Measurements from ENCODE around the gene MRM2. TPM values are rescaled to one million over a fixed set of nuclear protein-coding genes. Genes with fewer than 3 reads are reported as not detected.

MRM2 gene
- total RNA-seq, 4 donors from 2014 or later = 16.0 to 21.9 (median 17.8) TPM

GRCh38 chr7:2202901-2203765 lies 38.9 kb downstream of the MRM2 start:
- H3K9me3 ChIP-seq = no peaks in the 10 kb centered on the region
- H3K27me3 ChIP-seq = no peaks in the 10 kb centered on the region
- H3K36me3 ChIP-seq = peaks cover 0 to 41% of the 10 kb centered on the region in 2 donors
- WGBS, 2 donors (ENCODE audit: low coverage in 1 of 2) = 36% methylated on average over 3 of the region's 20 CpGs; no CpG with 5 or more reads in 1 of the 2 donors
- peaks cover 0 to 37% (median 14%) of the 10 kb centered on the region in 3 donors for H3K4me1 ChIP-seq
- peak overlapping the region in 2 of 4 donors; percentile 4 to 38 for H3K27ac ChIP-seq
- ATAC-seq = no peak
- no peak overlapping the region for H3K4me3 ChIP-seq
- TF ChIP-seq, protein P1, sequence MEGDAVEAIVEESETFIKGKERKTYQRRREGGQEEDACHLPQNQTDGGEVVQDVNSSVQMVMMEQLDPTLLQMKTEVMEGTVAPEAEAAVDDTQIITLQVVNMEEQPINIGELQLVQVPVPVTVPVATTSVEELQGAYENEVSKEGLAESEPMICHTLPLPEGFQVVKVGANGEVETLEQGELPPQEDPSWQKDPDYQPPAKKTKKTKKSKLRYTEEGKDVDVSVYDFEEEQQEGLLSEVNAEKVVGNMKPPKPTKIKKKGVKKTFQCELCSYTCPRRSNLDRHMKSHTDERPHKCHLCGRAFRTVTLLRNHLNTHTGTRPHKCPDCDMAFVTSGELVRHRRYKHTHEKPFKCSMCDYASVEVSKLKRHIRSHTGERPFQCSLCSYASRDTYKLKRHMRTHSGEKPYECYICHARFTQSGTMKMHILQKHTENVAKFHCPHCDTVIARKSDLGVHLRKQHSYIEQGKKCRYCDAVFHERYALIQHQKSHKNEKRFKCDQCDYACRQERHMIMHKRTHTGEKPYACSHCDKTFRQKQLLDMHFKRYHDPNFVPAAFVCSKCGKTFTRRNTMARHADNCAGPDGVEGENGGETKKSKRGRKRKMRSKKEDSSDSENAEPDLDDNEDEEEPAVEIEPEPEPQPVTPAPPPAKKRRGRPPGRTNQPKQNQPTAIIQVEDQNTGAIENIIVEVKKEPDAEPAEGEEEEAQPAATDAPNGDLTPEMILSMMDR (IDR thresholded peaks at IDR 0.05) = peak in 1 of 4 experiments; percentile 32
- TF ChIP-seq EP300 (IDR thresholded peaks at IDR 0.05) = no peak

GRCh38 chr7:2202361-2202761 lies 39.6 kb downstream of the MRM2 start:
- 82% methylated on average over 9 of the region's 14 CpGs; no CpG with 5 or more reads in 1 of the 2 donors for WGBS, 2 donors (ENCODE audit: low coverage in 1 of 2)
- Histone ChIP-seq H3K36me3 (peaks cover 0 to 33% of the 10 kb centered on the region in 2 donors), H3K27ac (no peak overlapping the region), H3K4me3 (no peak overlapping the region), H3K27me3 (no peaks in the 10 kb centered on the region), H3K4me1 (peaks cover 0 to 45% (median 14%) of the 10 kb centered on the region in 3 donors), H3K9me3 (no peaks in the 10 kb centered on the region)
- TF ChIP-seq EP300 (IDR thresholded peaks at IDR 0.05) (no peak), POLR2AphosphoS5 (IDR thresholded peaks at IDR 0.05) (no peak), POLR2A (IDR thresholded peaks at IDR 0.05) (no peak)
- TF ChIP-seq, protein P1 (IDR thresholded peaks at IDR 0.05) = no peak
- no peak for ATAC-seq

DNA sequence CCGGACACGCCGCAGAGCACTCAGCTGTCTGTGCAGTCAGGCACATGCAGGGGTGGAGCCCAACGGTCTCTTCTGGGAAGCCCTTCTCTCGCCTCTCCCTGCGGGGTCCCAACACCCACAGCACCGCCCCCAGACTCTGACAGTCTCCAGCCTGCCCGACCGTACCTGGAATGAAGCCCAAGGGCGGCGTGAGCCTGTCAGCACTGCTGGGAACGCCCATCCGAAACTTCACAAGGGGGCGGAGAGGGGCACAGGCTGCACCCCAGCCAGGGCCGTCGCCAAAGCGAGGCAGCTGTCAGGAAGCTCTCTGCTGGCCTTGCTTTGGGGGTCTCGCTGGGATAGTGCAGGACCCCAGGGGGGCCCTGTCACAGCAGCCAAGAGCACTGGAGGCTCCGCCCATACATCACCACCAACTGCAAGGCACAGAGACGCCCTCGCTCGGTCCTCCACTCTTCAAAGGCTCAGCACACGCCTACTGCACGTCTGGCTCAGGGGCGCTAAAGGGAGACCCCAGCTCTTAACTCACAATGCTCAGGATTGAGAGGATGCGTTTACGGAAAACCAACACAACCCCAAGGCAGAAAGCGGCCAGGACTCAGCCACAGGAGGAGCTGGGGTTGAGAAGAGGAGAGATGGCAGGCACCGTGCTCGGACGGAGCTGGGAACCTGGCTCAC lies 40.2 kb downstream of the MRM2 start:
- H3K27ac ChIP-seq = no peak overlapping the region
- WGBS, 2 donors (ENCODE audit: low coverage in 1 of 2) = 80% methylated on average over 1 of the region's 31 CpGs; no CpG with 5 or more reads in 1 of the 2 donors
- ATAC-seq = no peak
- H3K27me3 ChIP-seq = no peaks in the 10 kb centered on the region
- peaks cover 0 to 46% (median 14%) of the 10 kb centered on the region in 3 donors for H3K4me1 ChIP-seq
- no peaks in the 10 kb centered on the region for H3K9me3 ChIP-seq
- no peak overlapping the region for H3K4me3 ChIP-seq
- H3K36me3 ChIP-seq = peaks cover 0 to 33% of the 10 kb centered on the region in 2 donors
- no peak for TF ChIP-seq POLR2AphosphoS5 (IDR thresholded peaks at IDR 0.05)
- no peak for TF ChIP-seq EP300 (IDR thresholded peaks at IDR 0.05)
- TF ChIP-seq POLR2A (IDR thresholded peaks at IDR 0.05) = no peak
- TF ChIP-seq, protein P1 (IDR thresholded peaks at IDR 0.05) = no peak

GRCh38 chr7:2201128-2201527 lies 40.9 kb downstream of the MRM2 start:
- ATAC-seq = no peak
- H3K4me3 ChIP-seq = no peak overlapping the region
- no peaks in the 10 kb centered on the region for H3K27me3 ChIP-seq
- H3K9me3 ChIP-seq = no peaks in the 10 kb centered on the region
- H3K36me3 ChIP-seq = peaks cover 0 to 40% of the 10 kb centered on the region in 2 donors
- no peak overlapping the region for H3K27ac ChIP-seq
- H3K4me1 ChIP-seq = peaks cover 0 to 46% (median 14%) of the 10 kb centered on the region in 3 donors
- WGBS, 2 donors (ENCODE audit: low coverage in 1 of 2) = no CpG with 5 or more reads among the region's 10 CpGs
- no peak for TF ChIP-seq EP300 (IDR thresholded peaks at IDR 0.05)
- no peak for TF ChIP-seq POLR2A (IDR thresholded peaks at IDR 0.05)
- no peak for TF ChIP-seq POLR2AphosphoS5 (IDR thresholded peaks at IDR 0.05)
- TF ChIP-seq, protein P1 (IDR thresholded peaks at IDR 0.05) = no peak

Data from gastroesophageal sphincter (tissue), 4 donors.